Spinal cord (tissue), 10 donors: ENCODE results near the gene NDC1. TPM values are rescaled to one million over a fixed set of nuclear protein-coding genes. Genes with fewer than 3 reads are reported as not detected.

Source experiments
- DNase-seq, 6 donors: peaks; one replicate each; pipeline versions ENCODE4 v3.0.0 to v3.0.0-alpha.2; 2013 to 2015; ENCODE audit warnings: low spot score in 6 of 6, low read depth in 4 of 6
- H3K27ac ChIP-seq: one replicate; pipeline ENCODE4 v1.5.1; 2013; ENCODE audit warnings: low read depth, low read length, control low read depth
- H3K27me3 ChIP-seq: one replicate; pipeline ENCODE4 v1.6.1; 2013; ENCODE audit warnings: low read length; ENCODE audit not compliant: control insufficient read depth, insufficient read depth
- H3K36me3 ChIP-seq: one replicate; pipeline ENCODE4 v1.6.1; 2013; ENCODE audit warnings: low read length; ENCODE audit not compliant: control insufficient read depth, insufficient read depth
- H3K4me1 ChIP-seq: one replicate; pipeline ENCODE4 v1.6.1; 2013; ENCODE audit warnings: low read length; ENCODE audit not compliant: control insufficient read depth, insufficient read depth
- H3K4me3 ChIP-seq: one replicate; pipeline ENCODE4 v1.5.1; 2013; ENCODE audit warnings: low read depth, low read length, control low read depth
- H3K9me3 ChIP-seq: one replicate; pipeline ENCODE4 v1.6.1; 2013; ENCODE audit warnings: low read length; ENCODE audit not compliant: control insufficient read depth, insufficient read depth
- WGBS: methylation state at CpG from one replicate; pipeline ENCODE4 v1.1.5; 2013; ENCODE audit warnings: missing lambda C conversion rate; ENCODE audit not compliant: insufficient coverage; 5-methylcytosine and 5-hydroxymethylcytosine counted together
- polyA plus RNA-seq, 2 donors: library from polyadenylated mRNA; unstranded; fragments of 120-200 nt; gene quantifications; one replicate each; pipeline ENCODE4 v1.2.1, GENCODE V29; 2013; ENCODE audit not compliant: insufficient read length in 2 of 2
- small RNA-seq: library from RNA; depleted of rRNA; stranded (forward); fragments of <200 nt; gene quantifications from one replicate; pipeline ENCODE3, GENCODE V24; 2014; ENCODE audit warnings: low replicate concordance
- total RNA-seq, 2 donors: library from RNA; depleted of rRNA in 1 of 2; stranded (reverse); fragments of 120-200 nt in 1 of 2; fragments of >200 nt in 1 of 2; gene quantifications; one replicate each; pipeline versions ENCODE4 v1.2.3 to v1.2.4, GENCODE V29; 2013 to 2014
- donor health status: healthy.

NDC1 gene
- total and polyA plus RNA-seq, 4 donors = 15.3 to 28.7 (median 17.1) TPM

DNA sequence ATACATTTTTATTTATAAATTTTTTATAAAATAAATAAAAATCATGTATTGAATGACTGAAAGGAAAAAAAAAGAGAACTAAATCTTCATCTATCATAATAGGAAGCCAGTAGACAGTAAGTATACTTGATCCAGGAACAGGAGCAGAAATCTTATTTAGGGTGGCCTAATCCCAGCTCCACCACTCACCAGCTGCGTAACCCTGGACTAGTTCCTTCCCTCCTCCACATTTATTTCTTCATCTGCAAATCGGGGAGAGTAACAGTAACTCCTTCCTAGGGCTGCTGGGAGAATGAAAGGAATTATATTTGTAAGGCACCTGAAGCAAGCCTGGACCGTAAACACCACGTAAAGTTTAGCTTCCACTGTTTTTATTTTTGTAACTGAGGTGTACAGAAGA lies 117.0 kb downstream of the NDC1 start:
- no peak for DNase-seq
- no peaks in the 10 kb centered on the region for H3K4me1 ChIP-seq
- H3K27ac ChIP-seq = no peak overlapping the region
- no peaks in the 10 kb centered on the region for H3K36me3 ChIP-seq
- 92% methylated on average over 2 of the region's 4 CpGs for WGBS
- H3K4me3 ChIP-seq = no peak overlapping the region
- no peaks in the 10 kb centered on the region for H3K9me3 ChIP-seq
- H3K27me3 ChIP-seq = no peaks in the 10 kb centered on the region

DNA sequence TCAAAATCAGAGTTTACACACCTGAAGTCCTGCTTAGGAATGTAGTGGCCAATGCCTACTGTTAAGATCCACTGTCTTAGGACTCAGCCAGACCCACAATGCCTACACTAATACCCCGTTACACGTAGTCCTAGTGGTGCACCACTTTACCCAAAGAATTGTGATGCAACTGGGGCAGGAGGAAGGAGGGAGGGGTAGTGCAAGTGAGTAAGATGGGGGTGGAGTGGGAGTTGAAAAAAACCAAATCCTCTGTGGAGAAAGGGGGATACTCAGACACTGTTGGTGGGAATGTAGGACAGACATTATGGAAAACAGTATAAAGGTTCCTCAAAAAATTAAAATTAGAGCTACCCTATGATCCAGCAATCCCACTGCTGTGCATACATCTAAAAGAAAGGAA lies 118.6 kb downstream of the NDC1 start:
- WGBS = no CpG with 5 or more reads among the region's 2 CpGs
- H3K4me1 ChIP-seq = peaks cover 5% of the 10 kb centered on the region
- DNase-seq = no peak

DNA sequence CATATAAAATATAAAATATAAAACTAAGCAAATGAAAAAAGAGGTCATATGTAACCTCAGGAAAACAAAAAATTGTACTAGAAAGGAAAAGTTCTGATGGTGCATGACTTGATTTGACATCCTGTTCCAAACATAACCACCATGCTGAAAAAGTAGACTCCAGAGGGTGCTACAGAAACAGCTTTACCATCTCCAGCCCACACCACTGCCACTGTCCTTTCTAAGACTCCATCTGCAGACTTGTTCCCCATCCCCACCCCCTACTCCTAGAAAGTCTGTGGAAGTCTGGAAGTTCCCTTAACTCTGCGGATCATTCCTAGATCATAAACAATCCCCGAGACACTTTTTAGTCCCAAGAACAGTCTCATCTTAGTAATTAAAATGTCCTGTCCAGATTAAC lies 119.7 kb downstream of the NDC1 start:
- DNase-seq = no peak
- WGBS = 75% methylated on average over 2 of the region's 2 CpGs

More for the DNA sequence above, 118.6 kb downstream of the NDC1 start:
- no peaks in the 10 kb centered on the region for H3K27me3 ChIP-seq
- no peak overlapping the region for H3K27ac ChIP-seq
- H3K36me3 ChIP-seq = no peaks in the 10 kb centered on the region
- no peak overlapping the region for H3K4me3 ChIP-seq
- no peaks in the 10 kb centered on the region for H3K9me3 ChIP-seq

DNA sequence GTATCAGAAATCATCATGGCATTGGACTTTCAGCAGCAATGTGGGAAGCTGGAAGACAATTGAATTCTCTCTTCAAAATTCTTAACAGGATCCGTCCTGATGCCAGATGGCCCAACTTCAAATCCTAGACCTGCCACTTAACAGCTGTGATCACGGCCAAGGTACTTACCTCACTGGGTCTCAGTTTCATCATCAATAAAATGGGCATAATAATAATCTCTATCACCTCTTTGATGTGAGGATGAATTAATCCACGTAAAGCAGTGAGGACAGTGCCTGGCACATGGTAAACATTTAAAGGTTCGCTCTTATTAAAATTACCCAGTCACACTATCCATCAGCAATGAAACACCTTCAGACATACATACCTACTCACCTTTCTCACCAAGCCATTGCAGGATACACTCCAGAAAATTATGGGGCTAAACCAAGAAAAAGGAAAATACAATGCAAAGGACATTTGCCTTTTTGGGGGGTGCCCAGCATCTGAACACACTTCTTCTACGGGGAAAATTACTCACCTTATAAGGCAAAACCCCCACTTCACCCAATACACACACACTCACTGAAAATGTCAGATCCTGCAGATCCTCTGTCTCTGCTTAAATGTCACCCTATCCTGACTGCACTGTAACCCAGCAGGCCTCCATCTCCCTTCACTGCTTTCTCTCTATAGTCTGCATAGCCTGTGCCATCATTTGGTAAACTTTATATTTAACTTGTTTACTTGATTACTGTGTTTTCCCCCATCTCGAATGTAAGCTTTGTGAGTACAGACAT lies 120.9 kb downstream of the NDC1 start:
- Histone ChIP-seq H3K27me3 (no peaks in the 10 kb centered on the region), H3K36me3 (no peaks in the 10 kb centered on the region), H3K4me1 (peaks cover 5% of the 10 kb centered on the region), H3K4me3 (no peak overlapping the region), H3K27ac (no peak overlapping the region), H3K9me3 (no peaks in the 10 kb centered on the region)
- no peak for DNase-seq
- 87% methylated on average over 2 of the region's 6 CpGs for WGBS

More for the DNA sequence above, 119.7 kb downstream of the NDC1 start:
- no peak overlapping the region for H3K4me3 ChIP-seq
- no peaks in the 10 kb centered on the region for H3K27me3 ChIP-seq
- H3K36me3 ChIP-seq = no peaks in the 10 kb centered on the region
- H3K4me1 ChIP-seq = peaks cover 5% of the 10 kb centered on the region
- H3K9me3 ChIP-seq = no peaks in the 10 kb centered on the region
- no peak overlapping the region for H3K27ac ChIP-seq

DNA sequence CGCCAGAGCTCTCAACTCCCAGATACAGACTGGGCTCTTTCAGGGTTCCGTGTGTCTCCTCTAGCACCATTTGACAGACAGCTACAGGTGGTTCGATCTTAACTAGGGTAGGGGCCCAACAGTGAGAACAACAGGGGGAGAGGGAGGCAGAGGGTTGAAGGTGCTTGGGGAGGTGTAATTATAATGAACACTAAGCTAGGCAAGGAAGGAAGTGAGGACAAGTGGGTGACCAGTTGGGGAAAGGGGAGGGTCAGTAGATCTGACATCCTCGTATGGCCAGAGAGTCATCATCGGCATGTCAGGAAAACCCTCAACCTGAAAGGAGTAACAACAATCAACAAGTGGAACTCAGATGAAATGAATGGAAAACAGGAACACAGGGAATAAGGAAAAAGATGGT lies 121.9 kb downstream of the NDC1 start:
- no peak for DNase-seq
- H3K27ac ChIP-seq = no peak overlapping the region
- H3K4me3 ChIP-seq = no peak overlapping the region
- WGBS = 70% methylated on average over 2 of the region's 5 CpGs
- H3K4me1 ChIP-seq = peaks cover 5% of the 10 kb centered on the region
- no peaks in the 10 kb centered on the region for H3K9me3 ChIP-seq
- no peaks in the 10 kb centered on the region for H3K27me3 ChIP-seq
- H3K36me3 ChIP-seq = no peaks in the 10 kb centered on the region

DNA sequence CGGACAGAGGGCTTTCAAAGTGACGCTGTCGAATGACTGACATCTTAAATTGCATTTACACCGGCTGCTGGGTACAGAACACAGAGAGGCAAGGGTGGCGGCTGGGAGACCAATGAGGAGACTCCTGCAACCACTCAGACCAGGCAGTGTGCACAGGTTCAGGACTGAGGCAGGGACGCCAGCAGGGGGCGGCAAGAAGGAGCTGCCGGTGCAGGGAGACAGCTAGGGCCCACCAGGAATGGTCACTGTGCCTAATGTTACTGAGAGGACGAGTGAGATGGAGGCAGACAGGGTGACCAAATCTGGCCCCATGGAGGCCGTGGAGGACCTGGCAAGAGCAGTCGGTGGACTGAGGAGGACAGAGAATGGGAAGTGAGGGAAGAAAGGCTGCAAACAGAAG lies 122.6 kb downstream of the NDC1 start:
- no peaks in the 10 kb centered on the region for H3K36me3 ChIP-seq
- no peak for DNase-seq
- H3K27ac ChIP-seq = no peak overlapping the region
- H3K9me3 ChIP-seq = no peaks in the 10 kb centered on the region
- peaks cover 5% of the 10 kb centered on the region for H3K4me1 ChIP-seq
- H3K4me3 ChIP-seq = no peak overlapping the region
- 41% methylated on average over 11 of the region's 11 CpGs for WGBS
- no peaks in the 10 kb centered on the region for H3K27me3 ChIP-seq

Small RNA genes lying within 50 kb of the gene (small RNA-seq; reads per million reads assigned to genes)
- gene AL049745.1 (not detected), gene RF00418 (not detected)

Other genes starting within 250 kb of the NDC1 start
- under 1 TPM; 0.50 to 0.59 TPM for gene GLIS1, start 99.1 kb downstream of the NDC1 start, total RNA-seq
- gene GLIS1, start 99.1 kb downstream of the NDC1 start, polyA plus RNA-seq = 1 to 10 TPM; 2.1 to 3.8 TPM
- 10 to 100 TPM; 34.8 to 37.6 TPM for gene YIPF1, start 51.5 kb upstream of the NDC1 start, total RNA-seq
- 10 to 100 TPM; 37.4 to 38.1 TPM for gene YIPF1, start 51.5 kb upstream of the NDC1 start, polyA plus RNA-seq
- gene DIO1, start 55.9 kb upstream of the NDC1 start, total RNA-seq = under 1 TPM in 1 of 2 donors, not detected in 1; 0.11 TPM
- under 1 TPM in 1 of 2 donors, not detected in 1; 0.57 TPM for gene DIO1, start 55.9 kb upstream of the NDC1 start, polyA plus RNA-seq
- gene IFT25, start 107.4 kb upstream of the NDC1 start, total RNA-seq = 10 to 100 TPM; 38.7 to 57.7 TPM
- gene IFT25, start 107.4 kb upstream of the NDC1 start, polyA plus RNA-seq = 10 to 100 TPM; 48.3 to 54.8 TPM
- gene LRRC42, start 108.1 kb upstream of the NDC1 start, total RNA-seq = 10 to 100 TPM; 19.5 to 38.2 TPM
- gene LRRC42, start 108.1 kb upstream of the NDC1 start, polyA plus RNA-seq = 10 to 100 TPM; 26.6 to 26.9 TPM
- not detected for gene LDLRAD1, start 179.9 kb upstream of the NDC1 start, total RNA-seq
- not detected for gene LDLRAD1, start 179.9 kb upstream of the NDC1 start, polyA plus RNA-seq
- gene TMEM59, start 214.9 kb upstream of the NDC1 start, total RNA-seq = 100 to 1,000 TPM; 290 to 455 TPM
- 100 to 1,000 TPM; 242 to 254 TPM for gene TMEM59, start 214.9 kb upstream of the NDC1 start, polyA plus RNA-seq
- gene TCEANC2, start 215.3 kb upstream of the NDC1 start, total RNA-seq = 1 to 10 TPM; 6.0 to 9.3 TPM
- gene TCEANC2, start 215.3 kb upstream of the NDC1 start, polyA plus RNA-seq = 1 to 10 TPM; 7.3 to 7.4 TPM